Suprapubic skin (tissue), 4 donors: ENCODE measurements around the gene ZDHHC3. TPM values are rescaled to one million over a fixed set of nuclear protein-coding genes. Genes with fewer than 3 reads are reported as not detected.
A peak's percentile ranks its signal among the peaks of the same experiment; 100 is the strongest.

ENCODE experiments used
- DNase-seq, 2 donors: peaks; one replicate each; pipeline ENCODE4 v3.0.0-alpha.2; 2019; ENCODE audit warnings: low spot score in 2 of 2
- H3K27ac ChIP-seq: fragments of 200-600 bp; sonication (generic); one replicate; pipeline ENCODE4 v1.5.1; 2019
- H3K27me3 ChIP-seq: fragments of 200-600 bp; sonication (generic); one replicate; pipeline ENCODE4 v1.5.1; 2019
- H3K36me3 ChIP-seq: fragments of 200-600 bp; sonication (generic); one replicate; pipeline ENCODE4 v1.5.1; 2019
- H3K4me1 ChIP-seq: fragments of 200-600 bp; sonication (generic); one replicate; pipeline ENCODE4 v1.5.1; 2019
- H3K4me3 ChIP-seq: fragments of 200-600 bp; sonication (generic); one replicate; pipeline ENCODE4 v1.5.1; 2019; ENCODE audit warnings: mild to moderate bottlenecking
- H3K9me3 ChIP-seq: fragments of 200-600 bp; sonication (generic); one replicate; pipeline ENCODE4 v1.5.1; 2019
- EP300 ChIP-seq: sonication (generic); formaldehyde crosslinking; IDR thresholded peaks from one replicate; pipeline ENCODE4 v1.6.1; 2017; ENCODE audit warnings: antibody characterized with exemption
- POLR2A ChIP-seq, 2 donors: fragments of 450-650 bp; IDR thresholded peaks; one replicate each; pipeline ENCODE4 v1.6.1; 2017; ENCODE audit warnings: antibody characterized with exemption in 2 of 2, mild to moderate bottlenecking in 2 of 2, moderate library complexity in 2 of 2
- POLR2AphosphoS5 ChIP-seq, 3 donors: sonication (generic); formaldehyde crosslinking; IDR thresholded peaks; one replicate each; pipeline ENCODE4 v1.6.1; 2017; ENCODE audit warnings: antibody characterized with exemption in 3 of 3
- WGBS: methylation state at CpG from one replicate; pipeline ENCODE4 v1.1.5; 2018; 5-methylcytosine and 5-hydroxymethylcytosine counted together
- total RNA-seq, 4 donors: library from RNA; depleted of rRNA; stranded (reverse); fragments of >200 nt; gene quantifications; one replicate each; pipeline ENCODE4 v1.1.0, GENCODE V29; 2016
- TF ChIP-seq, protein P1 (sequence below), 2 donors: fragments of 200-600 bp in 1 of 2; fragments of 450-650 bp in 1 of 2; sonication (generic) in 1 of 2; IDR thresholded peaks; one replicate each; pipeline ENCODE4 v1.5.1; 2016 to 2019; ENCODE audit warnings: antibody characterized with exemption in 2 of 2, mild to moderate bottlenecking in 1 of 2, moderate library complexity in 1 of 2

Gene ZDHHC3
- total RNA-seq, 4 donors from 2014 or later: 143 to 311 (median 175) TPM

DNA sequence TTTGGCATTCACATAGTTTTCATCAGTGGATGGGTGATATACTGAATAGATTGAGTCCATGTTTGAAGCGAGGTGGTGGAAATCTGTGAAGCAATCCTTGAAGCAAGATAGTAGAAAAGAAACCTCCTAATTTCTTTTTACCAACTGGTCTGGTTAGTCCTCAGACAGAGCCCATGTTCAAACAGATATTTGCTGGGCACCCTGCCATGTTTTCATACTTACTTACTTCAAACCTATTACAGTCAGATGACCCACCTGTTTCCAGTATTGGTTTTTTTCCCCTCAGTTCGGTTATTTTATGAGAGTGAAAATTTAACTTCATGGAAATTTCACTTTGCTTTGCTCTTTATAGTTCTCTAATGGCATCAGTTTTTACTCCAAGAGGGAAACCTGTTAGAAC is 23.8 kb upstream of the ZDHHC3 start:
- H3K4me1 ChIP-seq: peaks cover 38% of the 10 kb centered on the region
- 56% methylated on average over 2 of the region's 2 CpGs for WGBS
- H3K27me3 ChIP-seq: no peaks in the 10 kb centered on the region
- H3K4me3 ChIP-seq: no peak overlapping the region
- no peak overlapping the region for H3K27ac ChIP-seq
- no peak for DNase-seq
- no peaks in the 10 kb centered on the region for H3K9me3 ChIP-seq
- H3K36me3 ChIP-seq: peaks cover 62% of the 10 kb centered on the region
- TF ChIP-seq POLR2A (IDR thresholded peaks at IDR 0.05): no peak
- TF ChIP-seq POLR2AphosphoS5 (IDR thresholded peaks at IDR 0.05): no peak
- no peak for TF ChIP-seq EP300
- TF ChIP-seq, protein P1, sequence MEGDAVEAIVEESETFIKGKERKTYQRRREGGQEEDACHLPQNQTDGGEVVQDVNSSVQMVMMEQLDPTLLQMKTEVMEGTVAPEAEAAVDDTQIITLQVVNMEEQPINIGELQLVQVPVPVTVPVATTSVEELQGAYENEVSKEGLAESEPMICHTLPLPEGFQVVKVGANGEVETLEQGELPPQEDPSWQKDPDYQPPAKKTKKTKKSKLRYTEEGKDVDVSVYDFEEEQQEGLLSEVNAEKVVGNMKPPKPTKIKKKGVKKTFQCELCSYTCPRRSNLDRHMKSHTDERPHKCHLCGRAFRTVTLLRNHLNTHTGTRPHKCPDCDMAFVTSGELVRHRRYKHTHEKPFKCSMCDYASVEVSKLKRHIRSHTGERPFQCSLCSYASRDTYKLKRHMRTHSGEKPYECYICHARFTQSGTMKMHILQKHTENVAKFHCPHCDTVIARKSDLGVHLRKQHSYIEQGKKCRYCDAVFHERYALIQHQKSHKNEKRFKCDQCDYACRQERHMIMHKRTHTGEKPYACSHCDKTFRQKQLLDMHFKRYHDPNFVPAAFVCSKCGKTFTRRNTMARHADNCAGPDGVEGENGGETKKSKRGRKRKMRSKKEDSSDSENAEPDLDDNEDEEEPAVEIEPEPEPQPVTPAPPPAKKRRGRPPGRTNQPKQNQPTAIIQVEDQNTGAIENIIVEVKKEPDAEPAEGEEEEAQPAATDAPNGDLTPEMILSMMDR (IDR thresholded peaks at IDR 0.05): no peak

DNA sequence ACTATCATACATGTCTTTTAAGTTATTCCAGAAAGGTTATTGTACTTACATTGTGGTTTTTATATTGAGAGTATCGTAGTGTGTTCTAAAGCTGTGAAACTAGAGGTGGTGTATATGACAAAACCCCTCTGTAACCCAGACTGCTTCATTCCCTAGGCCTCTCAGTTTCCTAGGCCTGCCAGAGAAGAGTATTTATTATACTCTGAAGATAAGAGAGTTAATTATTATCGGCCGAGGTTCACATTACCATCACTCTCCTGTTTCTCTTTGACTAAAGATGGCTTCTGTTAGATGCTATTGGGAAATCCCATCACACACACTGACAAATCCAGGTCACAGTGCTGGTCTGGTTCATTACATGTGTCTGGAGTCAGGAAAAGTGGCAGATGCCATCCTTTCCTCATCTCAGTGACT is 20.6 kb upstream of the ZDHHC3 start:
- H3K4me1 ChIP-seq: peaks cover 70% of the 10 kb centered on the region
- H3K27ac ChIP-seq: no peak overlapping the region
- H3K9me3 ChIP-seq: no peaks in the 10 kb centered on the region
- TF ChIP-seq POLR2A (IDR thresholded peaks at IDR 0.05): no peak
- peaks cover 48% of the 10 kb centered on the region for H3K36me3 ChIP-seq
- WGBS: 84% methylated on average over 3 of the region's 3 CpGs
- no peak overlapping the region for H3K4me3 ChIP-seq
- no peak for DNase-seq
- no peaks in the 10 kb centered on the region for H3K27me3 ChIP-seq

DNA sequence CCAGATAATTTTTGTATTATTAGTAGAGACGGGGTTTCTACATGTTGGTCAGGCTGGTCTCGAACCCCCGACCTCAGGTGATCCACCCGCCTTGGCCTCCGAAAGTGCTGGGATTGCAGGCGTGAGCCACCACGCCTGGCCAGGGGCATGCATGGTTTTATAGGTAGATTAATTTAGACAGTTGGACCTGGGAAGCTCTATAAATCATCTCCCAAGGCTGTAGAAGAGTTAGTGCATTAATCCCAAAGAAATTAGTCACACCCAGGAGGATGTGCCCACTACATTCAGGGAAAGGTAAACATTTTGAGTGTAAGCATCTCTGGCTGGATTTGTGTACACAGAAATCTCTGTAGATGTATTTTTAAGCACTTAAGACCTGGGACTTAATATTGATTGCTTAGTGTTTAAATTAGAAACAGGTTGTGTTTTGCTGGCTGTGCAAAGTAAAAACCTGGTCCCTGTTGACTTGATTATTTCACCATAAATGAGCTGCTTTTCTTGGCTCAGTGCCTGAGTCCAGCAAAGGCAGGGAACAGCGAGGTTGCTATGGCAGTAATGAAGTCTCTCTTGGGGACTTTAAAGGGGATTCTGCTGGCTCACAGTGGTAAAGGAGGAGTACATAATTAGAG is 19.3 kb upstream of the ZDHHC3 start:
- peaks cover 46% of the 10 kb centered on the region for H3K36me3 ChIP-seq
- peak overlapping the region; percentile 43 for H3K27ac ChIP-seq
- H3K9me3 ChIP-seq: no peaks in the 10 kb centered on the region
- H3K27me3 ChIP-seq: no peaks in the 10 kb centered on the region
- no peak for DNase-seq
- H3K4me3 ChIP-seq: no peak overlapping the region
- H3K4me1 ChIP-seq: peaks cover 73% of the 10 kb centered on the region
- TF ChIP-seq POLR2A (IDR thresholded peaks at IDR 0.05) (no peak), EP300 (no peak), POLR2AphosphoS5 (IDR thresholded peaks at IDR 0.05) (no peak)
- TF ChIP-seq, protein P1 (IDR thresholded peaks at IDR 0.05): no peak
- 54% methylated on average over 7 of the region's 8 CpGs for WGBS

DNA sequence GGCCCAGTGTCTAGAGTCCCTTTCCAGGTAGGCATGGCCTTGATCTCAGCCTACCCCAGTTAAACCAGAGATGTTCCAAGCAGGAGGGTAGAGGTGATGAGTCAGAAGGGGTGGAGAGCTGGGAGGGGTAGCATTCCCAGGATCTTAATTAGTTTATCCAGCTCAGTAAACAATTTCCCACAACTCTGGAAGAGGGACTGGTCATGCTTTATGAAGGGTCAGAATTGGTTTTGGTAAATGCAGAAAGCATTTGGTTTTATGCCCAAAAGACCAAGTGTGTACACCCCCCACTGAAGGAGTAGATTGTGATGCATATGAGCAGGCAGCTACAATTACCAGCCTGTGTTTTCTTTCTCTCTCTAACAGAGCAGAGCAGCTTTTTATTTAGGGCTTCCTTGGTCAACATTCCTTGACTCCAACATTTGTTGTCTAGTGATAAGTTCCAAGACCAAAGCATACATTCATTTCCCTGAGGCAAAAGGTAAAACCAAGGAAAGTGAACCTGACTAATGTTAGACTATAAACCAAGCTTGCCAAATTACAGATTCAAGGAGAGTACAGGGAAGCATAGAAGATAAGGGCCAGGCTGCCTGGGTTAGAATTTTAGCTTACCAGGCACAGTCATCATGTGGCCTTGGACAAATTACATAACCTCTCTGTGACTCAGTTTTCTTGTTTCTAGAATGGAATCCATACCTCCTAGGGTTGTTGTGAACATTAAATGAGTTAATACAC is 17.7 kb upstream of the ZDHHC3 start:
- TF ChIP-seq POLR2AphosphoS5 (IDR thresholded peaks at IDR 0.05): no peak
- TF ChIP-seq EP300: no peak
- TF ChIP-seq, protein P1 (IDR thresholded peaks at IDR 0.05): no peak
- TF ChIP-seq POLR2A (IDR thresholded peaks at IDR 0.05): no peak
- Histone ChIP-seq H3K9me3 (no peaks in the 10 kb centered on the region), H3K4me1 (peaks cover 71% of the 10 kb centered on the region), H3K27ac (peak overlapping the region; percentile 83), H3K36me3 (peaks cover 47% of the 10 kb centered on the region), H3K27me3 (no peaks in the 10 kb centered on the region), H3K4me3 (no peak overlapping the region)
- DNase-seq: no peak

DNA sequence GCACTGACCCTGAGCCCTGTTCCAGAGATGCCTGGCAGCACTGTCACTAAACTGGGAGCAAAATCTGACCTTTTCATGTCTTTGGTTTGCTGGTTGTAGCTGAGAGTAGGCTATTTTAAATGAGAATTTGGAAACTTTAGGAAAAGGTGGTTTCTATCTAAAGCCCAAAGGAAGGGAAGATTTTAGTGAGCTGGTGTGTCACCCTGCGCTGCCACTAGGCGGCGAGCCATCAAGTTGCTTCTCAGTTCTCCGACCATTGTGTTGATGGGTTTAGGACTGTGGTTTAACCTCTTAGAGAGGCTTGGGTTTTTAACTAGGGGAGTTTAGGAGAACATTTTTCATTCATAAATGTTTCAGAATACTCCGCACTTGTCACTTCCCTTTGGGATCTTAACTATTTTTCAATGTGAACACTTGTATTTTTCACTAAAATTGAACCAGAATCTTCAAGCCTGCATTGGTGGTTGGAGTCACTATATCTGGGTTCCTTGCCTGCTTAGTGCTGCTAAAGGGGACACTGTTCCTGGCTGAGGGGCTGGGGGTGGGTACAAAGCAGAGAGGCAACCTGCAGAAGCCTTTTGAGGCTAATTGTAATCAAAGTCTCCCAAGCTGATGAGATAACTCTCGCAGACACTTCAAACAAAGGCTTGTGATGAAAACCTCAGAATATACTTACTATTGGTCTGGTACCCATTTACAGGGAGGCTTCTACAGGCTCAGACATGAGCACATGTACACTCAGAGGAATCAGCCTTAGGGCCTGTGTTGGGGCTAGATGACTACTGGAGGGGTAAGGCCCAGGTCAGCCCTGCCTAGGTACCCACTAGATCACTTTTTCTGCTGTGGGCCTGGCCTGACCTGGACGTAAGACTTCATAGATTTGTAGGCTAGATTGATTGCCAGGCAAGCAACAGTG is 16.8 kb upstream of the ZDHHC3 start:
- Histone ChIP-seq H3K4me3 (no peak overlapping the region), H3K27ac (peak overlapping the region; percentile 83), H3K36me3 (peaks cover 39% of the 10 kb centered on the region), H3K9me3 (no peaks in the 10 kb centered on the region), H3K4me1 (peaks cover 70% of the 10 kb centered on the region), H3K27me3 (no peaks in the 10 kb centered on the region)
- 43% methylated on average over 7 of the region's 7 CpGs for WGBS
- TF ChIP-seq EP300 (no peak), POLR2AphosphoS5 (IDR thresholded peaks at IDR 0.05) (no peak), POLR2A (IDR thresholded peaks at IDR 0.05) (no peak)
- TF ChIP-seq, protein P1 (IDR thresholded peaks at IDR 0.05): peak; percentile 35 to 60
- no peak for DNase-seq
